HEK293 (cell line): Measurements from ENCODE around the gene RPS19BP1.

Source experiments
- BCL6B ChIP-seq: fragments of 450-650 bp; formaldehyde crosslinking; IDR thresholded peaks from 2 replicates; pipeline ENCODE4 v1.5.1; 2017; ENCODE audit warnings: missing biosample characterization, missing genetic modification characterization
- EGR2 ChIP-seq: fragments of 450-650 bp; formaldehyde crosslinking; IDR thresholded peaks from 2 replicates; pipeline ENCODE4 v1.5.1; 2016; ENCODE audit warnings: low read depth, missing biosample characterization, missing genetic modification characterization
- HOXC10 ChIP-seq: sonication (generic); formaldehyde crosslinking; IDR thresholded peaks from 2 replicates; pipeline ENCODE4 v1.8.1; 2023; ENCODE audit warnings: mild to moderate bottlenecking, missing genetic modification reagents
- HOXD13 ChIP-seq: sonication (generic); formaldehyde crosslinking; IDR thresholded peaks from 2 replicates; pipeline ENCODE4 v1.8.0; 2022; ENCODE audit warnings: missing genetic modification reagents, borderline replicate concordance
- KLF7 ChIP-seq: fragments of 450-650 bp; formaldehyde crosslinking; IDR thresholded peaks from 2 replicates; pipeline ENCODE4 v1.5.1; 2016; ENCODE audit warnings: missing biosample characterization, missing genetic modification characterization, borderline replicate concordance
- SALL2 ChIP-seq: fragments of 450-650 bp; formaldehyde crosslinking; IDR thresholded peaks from 2 replicates; pipeline ENCODE4 v1.5.0; 2017; ENCODE audit warnings: missing biosample characterization, mild to moderate bottlenecking, missing genetic modification characterization, borderline replicate concordance
- TCF7L2 ChIP-seq: IDR thresholded peaks from 2 replicates; pipeline ENCODE4 v1.6.1; 2011; ENCODE audit warnings: low read depth, mild to moderate bottlenecking, inconsistent platforms, low read length, moderate library complexity, borderline replicate concordance
- TSHZ1 ChIP-seq: fragments of 450-650 bp; formaldehyde crosslinking; IDR thresholded peaks from 2 replicates; pipeline ENCODE4 v1.5.1; 2016; ENCODE audit warnings: missing biosample characterization, missing genetic modification characterization, borderline replicate concordance
- ZBTB11 ChIP-seq: fragments of 450-650 bp; formaldehyde crosslinking; conservative IDR thresholded peaks from 2 replicates; pipeline ENCODE4 v1.5.1; 2016; ENCODE audit warnings: low read depth, missing biosample characterization, missing genetic modification characterization
- ZBTB17 ChIP-seq: fragments of 450-650 bp; formaldehyde crosslinking; IDR thresholded peaks from 2 replicates; pipeline ENCODE4 v1.5.1; 2016; ENCODE audit warnings: missing biosample characterization, missing genetic modification characterization
- ZFP69B ChIP-seq: fragments of 450-650 bp; formaldehyde crosslinking; IDR thresholded peaks from 2 replicates; pipeline ENCODE4 v1.5.1; 2016; ENCODE audit warnings: missing biosample characterization, missing genetic modification characterization
- ZNF132 ChIP-seq: fragments of 450-650 bp; formaldehyde crosslinking; IDR thresholded peaks from 2 replicates; pipeline ENCODE4 v1.5.1; 2017; ENCODE audit warnings: missing biosample characterization, missing genetic modification characterization, borderline replicate concordance
- ZNF148 ChIP-seq: fragments of 450-650 bp; formaldehyde crosslinking; IDR thresholded peaks from 2 replicates; pipeline ENCODE4 v1.5.0; 2017; ENCODE audit warnings: missing biosample characterization, missing genetic modification characterization, borderline replicate concordance
- ZNF16 ChIP-seq: fragments of 450-650 bp; formaldehyde crosslinking; IDR thresholded peaks from 2 replicates; pipeline ENCODE4 v1.5.1; 2016; ENCODE audit warnings: low read depth, missing biosample characterization, missing genetic modification characterization
- ZNF169 ChIP-seq: fragments of 450-650 bp; formaldehyde crosslinking; IDR thresholded peaks from 2 replicates; pipeline ENCODE4 v1.5.1; 2016; ENCODE audit warnings: missing biosample characterization, missing genetic modification characterization
- ZNF37A ChIP-seq: fragments of 450-650 bp; IDR thresholded peaks from 2 replicates; pipeline ENCODE4 v1.5.1; 2018; ENCODE audit warnings: missing biosample characterization, missing genetic modification characterization
- ZNF488 ChIP-seq: fragments of 450-650 bp; formaldehyde crosslinking; IDR thresholded peaks from 2 replicates; pipeline ENCODE4 v1.5.1; 2016; ENCODE audit warnings: missing biosample characterization, missing genetic modification characterization
- ZNF571 ChIP-seq: fragments of 450-650 bp; formaldehyde crosslinking; IDR thresholded peaks from 2 replicates; pipeline ENCODE4 v1.5.0; 2017; ENCODE audit warnings: missing biosample characterization, missing genetic modification characterization
- ZNF600 ChIP-seq: fragments of 450-650 bp; formaldehyde crosslinking; IDR thresholded peaks from 2 replicates; pipeline ENCODE4 v1.5.1; 2016; ENCODE audit warnings: missing biosample characterization, missing genetic modification characterization
- ZNF660 ChIP-seq: fragments of 450-650 bp; IDR thresholded peaks from 2 replicates; pipeline ENCODE4 v1.5.1; 2018; ENCODE audit warnings: missing biosample characterization, mild to moderate bottlenecking, missing genetic modification characterization
- ZNF664 ChIP-seq: fragments of 450-650 bp; formaldehyde crosslinking; IDR thresholded peaks from 2 replicates; pipeline ENCODE4 v1.5.1; 2016; ENCODE audit warnings: missing biosample characterization, missing genetic modification characterization
- ZNF677 ChIP-seq: fragments of 450-650 bp; IDR thresholded peaks from 2 replicates; pipeline ENCODE4 v1.5.0; 2018; ENCODE audit warnings: missing biosample characterization, mild to moderate bottlenecking, missing genetic modification characterization, moderate library complexity
- ZSCAN16 ChIP-seq: fragments of 450-650 bp; formaldehyde crosslinking; IDR thresholded peaks from 2 replicates; pipeline ENCODE4 v1.5.1; 2016; ENCODE audit warnings: missing biosample characterization, missing genetic modification characterization

Gene RPS19BP1

GRCh38 chr22:39528681-39529486 lies 3.7 kb downstream of the RPS19BP1 start (continued):
- TF ChIP-seq HOXD13 (CRISPR knock-in tag) (no peak), ZFP69B (tag by site-specific recombination) (peak; percentile 88), ZNF660 (tag by site-specific recombination) (peak; percentile 98), ZNF132 (tag by site-specific recombination) (no peak), HOXC10 (CRISPR knock-in tag) (no peak), ZBTB17 (peak; percentile 93), ZNF600 (peak; percentile 74), ZNF571 (tag by site-specific recombination) (no peak), ZNF169 (no peak), ZNF16 (tag by site-specific recombination) (no peak), ZBTB11 (tag by site-specific recombination) (peak; percentile 71), ZNF677 (tag by site-specific recombination) (peak; percentile 27; the same call in 1 of the 2 replicates), ZNF148 (tag by site-specific recombination) (peak; percentile 96; the same call in 1 of the 2 replicates), TCF7L2 (no peak), SALL2 (tag by site-specific recombination) (peak; percentile 94), BCL6B (tag by site-specific recombination) (no peak), ZSCAN16 (tag by site-specific recombination) (no peak), ZNF37A (no peak), TSHZ1 (tag by site-specific recombination) (peak; percentile 93), KLF7 (tag by site-specific recombination) (peak; percentile 82), EGR2 (tag by site-specific recombination) (no peak), ZNF488 (tag by site-specific recombination) (no peak), ZNF664 (tag by site-specific recombination) (no peak; the same call in 1 of the 2 replicates)
